ENCODE results near the gene DAZ3.
"Not testable (repeated sequence)": the region's sequence is repeated elsewhere in the genome, so short reads cannot be mapped to it uniquely, and the experiment has no call there.

DAZ3 gene, protein sequence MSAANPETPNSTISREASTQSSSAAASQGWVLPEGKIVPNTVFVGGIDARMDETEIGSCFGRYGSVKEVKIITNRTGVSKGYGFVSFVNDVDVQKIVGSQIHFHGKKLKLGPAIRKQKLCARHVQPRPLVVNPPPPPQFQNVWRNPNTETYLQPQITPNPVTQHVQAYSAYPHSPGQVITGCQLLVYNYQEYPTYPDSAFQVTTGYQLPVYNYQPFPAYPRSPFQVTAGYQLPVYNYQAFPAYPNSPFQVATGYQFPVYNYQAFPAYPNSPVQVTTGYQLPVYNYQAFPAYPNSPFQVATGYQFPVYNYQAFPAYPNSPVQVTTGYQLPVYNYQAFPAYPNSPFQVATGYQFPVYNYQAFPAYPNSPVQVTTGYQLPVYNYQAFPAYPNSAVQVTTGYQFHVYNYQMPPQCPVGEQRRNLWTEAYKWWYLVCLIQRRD

DNA sequence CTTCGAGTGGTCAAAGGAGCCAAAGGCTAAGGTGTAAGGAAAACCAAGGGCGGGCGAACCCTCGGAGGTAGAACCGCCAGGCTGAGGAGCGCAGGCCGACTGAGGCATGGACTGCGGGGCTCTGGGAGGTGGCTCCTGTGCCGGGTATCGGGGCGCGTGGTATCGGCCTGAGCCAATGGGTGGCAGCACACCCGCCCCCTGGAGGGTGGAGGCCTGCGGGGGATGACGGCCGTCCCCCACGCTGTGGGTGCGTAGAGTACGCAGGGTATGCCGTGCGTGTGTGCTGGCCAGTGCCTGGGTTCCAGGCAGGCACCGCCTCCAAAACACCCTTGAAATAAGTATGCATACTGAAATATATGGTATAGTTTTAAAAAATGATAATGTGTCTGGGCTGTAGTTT is at the start of gene DAZ3:
Gene DAZ3, minus strand, starts transcription at position 101 of the 400 bp plus-strand sequence. CDS start 208 bp downstream, outside the sequence.
- in situ Hi-C loops (cut with MboI; ENCODE audit: low sequenced_read_pairs) = not testable (repeated sequence)

DNA sequence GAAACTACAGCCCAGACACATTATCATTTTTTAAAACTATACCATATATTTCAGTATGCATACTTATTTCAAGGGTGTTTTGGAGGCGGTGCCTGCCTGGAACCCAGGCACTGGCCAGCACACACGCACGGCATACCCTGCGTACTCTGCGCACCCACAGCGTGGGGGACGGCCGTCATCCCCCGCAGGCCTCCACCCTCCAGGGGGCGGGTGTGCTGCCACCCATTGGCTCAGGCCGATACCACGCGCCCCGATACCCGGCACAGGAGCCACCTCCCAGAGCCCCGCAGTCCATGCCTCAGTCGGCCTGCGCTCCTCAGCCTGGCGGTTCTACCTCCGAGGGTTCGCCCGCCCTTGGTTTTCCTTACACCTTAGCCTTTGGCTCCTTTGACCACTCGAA is 20.4 kb upstream of the DAZ3 start, which contains the start of gene DAZ4:
Gene DAZ4, plus strand, starts transcription at position 301 of the 400 bp plus-strand sequence. CDS start 208 bp downstream, outside the sequence.
- in situ Hi-C loops (cut with MboI; ENCODE audit: low sequenced_read_pairs) = not testable (repeated sequence)

DNA sequence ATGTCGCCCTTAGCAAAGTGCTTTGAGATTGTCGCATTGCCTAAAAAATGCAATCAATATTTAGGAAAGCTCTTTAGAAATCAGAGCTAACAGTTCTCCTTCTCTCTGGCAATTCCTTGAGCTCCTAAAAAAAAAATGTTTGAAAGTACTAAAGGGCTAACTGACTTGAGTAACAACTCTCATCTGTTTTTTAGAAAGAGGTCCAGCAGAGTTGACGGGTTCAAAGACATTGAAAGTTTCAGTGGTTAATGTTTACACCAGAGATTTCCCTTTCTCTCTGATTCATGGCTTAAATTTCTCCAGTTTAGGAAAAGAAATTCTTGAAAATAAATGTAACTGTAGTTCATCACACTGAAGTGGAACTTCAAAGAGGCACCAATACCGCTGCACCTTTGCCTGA is 11.9 kb upstream of the DAZ3 start:
- in situ Hi-C loops (cut with MboI; ENCODE audit: low sequenced_read_pairs) = not testable (repeated sequence)

DNA sequence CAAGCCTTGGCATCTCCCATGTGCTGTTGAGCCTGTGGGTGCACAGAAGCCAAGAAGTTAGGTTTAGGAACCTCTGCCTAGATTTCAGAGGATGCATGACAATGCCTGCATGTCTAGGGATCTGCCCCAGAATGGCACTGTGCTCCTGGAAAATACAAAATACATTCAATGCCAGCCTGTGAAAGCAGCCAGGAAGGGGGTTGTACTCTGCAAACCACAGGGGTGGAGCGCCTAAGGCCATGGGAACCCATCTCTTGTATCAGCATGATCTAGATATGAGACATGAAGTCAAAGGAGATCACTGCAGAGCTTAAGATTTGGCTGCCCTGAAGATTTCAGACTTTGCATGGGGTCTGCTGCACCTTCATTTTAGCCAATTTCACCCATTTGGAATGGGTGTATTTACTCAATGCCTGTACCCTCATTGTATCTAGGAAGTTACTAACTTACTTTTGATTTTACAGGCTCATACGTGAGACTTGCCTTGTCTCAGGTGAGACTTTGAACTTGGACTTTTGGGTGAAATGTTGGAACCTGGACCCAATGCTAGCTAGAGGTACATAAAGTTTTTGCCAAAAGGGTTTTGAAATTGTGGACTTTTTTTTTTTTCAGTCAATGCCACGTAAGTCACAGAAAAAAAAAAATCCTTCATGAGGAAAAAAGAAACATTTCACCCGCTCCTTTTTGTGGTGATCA is 11.1 kb upstream of the DAZ3 start:
- in situ Hi-C loops (cut with MboI; ENCODE audit: low sequenced_read_pairs) = not testable (repeated sequence)

DNA sequence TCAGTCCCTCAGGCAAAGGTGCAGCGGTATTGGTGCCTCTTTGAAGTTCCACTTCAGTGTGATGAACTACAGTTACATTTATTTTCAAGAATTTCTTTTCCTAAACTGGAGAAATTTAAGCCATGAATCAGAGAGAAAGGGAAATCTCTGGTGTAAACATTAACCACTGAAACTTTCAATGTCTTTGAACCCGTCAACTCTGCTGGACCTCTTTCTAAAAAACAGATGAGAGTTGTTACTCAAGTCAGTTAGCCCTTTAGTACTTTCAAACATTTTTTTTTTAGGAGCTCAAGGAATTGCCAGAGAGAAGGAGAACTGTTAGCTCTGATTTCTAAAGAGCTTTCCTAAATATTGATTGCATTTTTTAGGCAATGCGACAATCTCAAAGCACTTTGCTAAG is 8.6 kb upstream of the DAZ3 start:
- in situ Hi-C loops (cut with MboI; ENCODE audit: low sequenced_read_pairs) = not testable (repeated sequence)
